PC-9 (cell line): ENCODE results near the gene NADSYN1.

ENCODE experiments used
- EZH2 ChIP-seq: fragments of 200-600 bp; sonication (generic); IDR thresholded peaks from 2 replicates; pipeline ENCODE4 v1.8.0; 2017; ENCODE audit warnings: antibody characterized with exemption, low read depth
- TF ChIP-seq, protein P1 (sequence below): fragments of 200-600 bp; sonication (generic); conservative IDR thresholded peaks from 2 replicates; pipeline ENCODE4 v1.6.1; 2017; ENCODE audit warnings: mixed run types, antibody characterized with exemption, mild to moderate bottlenecking, moderate library complexity

DNA sequence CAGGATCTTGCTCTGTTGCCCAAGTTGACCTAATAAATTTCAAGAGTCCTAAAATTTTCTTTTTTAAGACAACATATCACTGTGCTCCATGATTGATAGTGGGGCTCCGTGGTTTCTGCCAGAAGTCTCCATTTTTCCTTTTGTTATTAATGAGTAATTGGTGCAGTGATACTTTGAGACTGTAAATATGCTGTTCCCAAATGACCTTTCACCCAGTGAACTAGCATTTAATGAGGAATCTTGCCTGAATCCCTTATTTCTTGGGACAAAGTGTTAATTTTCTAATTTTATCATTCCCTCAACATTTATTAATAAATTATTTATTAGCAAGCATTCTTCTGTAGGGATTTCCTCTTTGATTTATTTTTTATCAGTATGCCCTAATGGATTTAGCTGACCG, 2.5 kb upstream of the NADSYN1 start:
- TF ChIP-seq EZH2, result no peak
- TF ChIP-seq, protein P1, sequence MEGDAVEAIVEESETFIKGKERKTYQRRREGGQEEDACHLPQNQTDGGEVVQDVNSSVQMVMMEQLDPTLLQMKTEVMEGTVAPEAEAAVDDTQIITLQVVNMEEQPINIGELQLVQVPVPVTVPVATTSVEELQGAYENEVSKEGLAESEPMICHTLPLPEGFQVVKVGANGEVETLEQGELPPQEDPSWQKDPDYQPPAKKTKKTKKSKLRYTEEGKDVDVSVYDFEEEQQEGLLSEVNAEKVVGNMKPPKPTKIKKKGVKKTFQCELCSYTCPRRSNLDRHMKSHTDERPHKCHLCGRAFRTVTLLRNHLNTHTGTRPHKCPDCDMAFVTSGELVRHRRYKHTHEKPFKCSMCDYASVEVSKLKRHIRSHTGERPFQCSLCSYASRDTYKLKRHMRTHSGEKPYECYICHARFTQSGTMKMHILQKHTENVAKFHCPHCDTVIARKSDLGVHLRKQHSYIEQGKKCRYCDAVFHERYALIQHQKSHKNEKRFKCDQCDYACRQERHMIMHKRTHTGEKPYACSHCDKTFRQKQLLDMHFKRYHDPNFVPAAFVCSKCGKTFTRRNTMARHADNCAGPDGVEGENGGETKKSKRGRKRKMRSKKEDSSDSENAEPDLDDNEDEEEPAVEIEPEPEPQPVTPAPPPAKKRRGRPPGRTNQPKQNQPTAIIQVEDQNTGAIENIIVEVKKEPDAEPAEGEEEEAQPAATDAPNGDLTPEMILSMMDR, result no peak
